ENCODE results near the gene RPLP2.

Gene RPLP2

DNA sequence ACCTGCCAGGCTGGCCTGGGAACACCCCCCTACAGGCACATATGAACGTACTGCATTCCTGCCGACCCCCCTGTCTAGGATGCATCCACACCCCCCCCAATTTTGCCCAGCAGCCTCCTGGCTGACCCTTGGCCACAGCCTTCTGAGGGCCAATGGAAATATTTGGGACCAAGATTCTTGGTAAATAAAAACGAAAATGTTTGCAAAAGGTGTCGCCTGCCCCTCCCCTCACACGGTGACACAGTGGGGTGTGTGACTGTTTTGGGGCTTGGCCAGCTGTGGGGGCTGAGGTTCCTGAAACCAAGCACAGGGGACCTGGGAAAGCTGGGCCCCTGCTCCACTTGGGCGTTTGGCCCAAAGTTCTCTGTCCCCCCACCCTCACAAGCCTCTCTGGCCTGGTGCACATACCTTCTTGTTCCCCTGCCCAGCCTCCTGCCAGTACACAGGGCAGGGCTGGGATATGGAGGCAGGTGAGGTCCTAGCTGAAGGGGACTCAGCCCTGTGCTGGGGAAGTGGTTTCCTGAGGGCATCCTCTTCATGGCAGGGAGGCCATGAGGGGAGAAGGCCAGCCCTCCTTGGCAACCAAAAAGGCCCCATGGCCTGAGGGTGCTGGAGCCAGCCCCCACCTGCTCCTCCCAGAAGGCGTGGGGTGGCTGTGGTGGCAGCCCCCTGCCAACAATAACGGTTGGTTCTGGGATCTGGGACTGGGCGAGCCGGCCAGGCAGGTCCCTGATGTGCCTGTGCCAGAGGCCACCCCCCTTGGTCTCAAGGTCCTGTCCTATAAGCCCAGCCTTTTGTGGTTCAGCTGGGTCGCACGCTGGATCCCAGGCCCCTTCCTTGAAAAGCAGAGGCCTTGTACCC lies 15.8 kb downstream of the RPLP2 start:
- no peak for DNase-seq

DNA sequence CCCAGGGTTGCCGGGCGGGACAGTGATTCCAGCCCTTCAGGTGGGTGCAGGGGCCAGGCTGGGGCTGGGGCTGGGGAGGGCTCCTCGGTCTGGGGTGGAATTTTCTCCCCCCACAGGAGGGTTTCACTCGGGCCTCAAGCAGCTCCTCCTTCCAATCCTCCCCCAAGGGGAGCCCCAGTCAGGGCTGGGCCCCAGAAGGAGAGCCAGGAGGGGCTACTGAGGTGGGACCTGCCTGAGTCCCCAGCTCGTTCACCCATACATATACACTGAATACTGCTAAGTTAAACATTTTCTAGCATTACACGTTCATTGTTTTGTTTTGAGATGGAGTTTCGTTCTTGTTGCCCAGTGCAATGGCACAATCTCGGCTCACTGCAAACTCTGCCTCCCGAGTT lies 16.5 kb downstream of the RPLP2 start:
- DNase-seq, result no peak

DNA sequence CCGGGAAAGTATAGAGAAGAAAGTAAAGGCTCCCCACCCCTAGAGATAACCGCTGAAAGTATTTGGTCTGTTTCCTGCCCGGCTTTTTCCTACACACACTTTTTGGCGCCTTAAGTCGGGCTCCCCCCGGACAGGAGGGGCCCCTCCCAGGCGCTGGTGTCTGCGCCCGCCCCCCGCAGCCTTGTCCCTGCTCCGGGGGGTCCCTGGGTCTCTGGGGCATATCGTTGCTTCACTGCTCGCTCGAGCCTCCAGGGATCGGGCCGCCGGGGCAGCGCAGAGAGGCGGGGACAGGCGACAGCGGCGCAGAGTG lies 17.0 kb downstream of the RPLP2 start:
- no peak for DNase-seq

DNA sequence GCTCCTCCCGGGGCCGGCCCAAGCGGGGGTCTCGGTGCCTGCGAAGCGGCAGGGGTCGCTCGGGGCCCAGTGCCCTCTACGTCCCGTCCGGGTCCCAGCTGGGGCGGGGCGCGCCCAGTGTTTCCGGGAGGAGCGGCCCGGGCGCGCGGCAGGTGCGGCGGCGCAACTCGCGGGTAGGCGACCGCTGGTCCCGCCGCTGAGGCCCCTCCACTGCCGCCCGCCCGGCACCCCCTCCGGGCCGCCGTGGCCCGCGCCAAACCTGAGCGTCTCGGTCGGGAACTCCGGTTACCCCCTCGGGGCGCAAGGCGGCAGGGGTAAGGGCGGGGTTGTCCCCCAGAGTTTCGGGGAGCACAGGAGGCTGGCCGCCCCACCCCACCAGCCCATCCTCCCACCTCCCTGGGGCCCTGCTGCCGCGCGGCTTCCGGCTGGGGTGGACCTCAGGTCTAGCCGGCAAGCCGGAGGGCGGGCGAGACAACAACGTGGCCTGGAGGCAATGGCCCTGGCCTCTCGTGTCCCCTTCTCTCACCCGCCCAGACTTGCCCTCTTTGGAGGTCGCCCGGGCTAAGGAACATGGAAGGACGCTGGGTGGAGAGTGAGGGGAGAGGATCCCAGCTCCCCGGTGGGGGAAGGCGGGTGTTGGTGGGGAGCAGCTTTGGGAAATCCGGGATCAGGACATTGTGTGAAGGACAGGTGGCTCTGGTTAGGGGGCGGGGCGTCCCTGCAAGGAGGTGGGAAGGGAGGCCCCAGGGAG lies 17.6 kb downstream of the RPLP2 start:
- no peak for DNase-seq

DNA sequence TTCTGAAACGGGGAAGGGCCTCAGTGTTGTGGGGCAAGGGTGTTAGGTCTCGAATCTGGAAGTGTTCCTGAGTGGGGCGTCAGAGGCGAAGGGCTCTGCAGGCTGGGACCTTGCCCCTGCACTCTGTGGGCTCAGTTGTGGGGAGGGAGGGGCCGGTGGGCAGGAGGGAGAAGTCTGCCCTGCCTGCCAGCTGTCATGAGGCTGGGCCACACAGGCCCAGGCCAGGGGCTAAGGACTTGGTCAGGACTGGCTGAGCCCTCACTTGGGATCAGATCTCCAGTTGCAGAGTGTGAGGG lies 18.1 kb downstream of the RPLP2 start, which contains the start of gene CRACR2B:
CRACR2B (plus strand) TSS at position 23 of the 296 bp plus-strand sequence. CDS start 689 bp downstream, outside the sequence.
- peak; percentile 37 for DNase-seq

DNA sequence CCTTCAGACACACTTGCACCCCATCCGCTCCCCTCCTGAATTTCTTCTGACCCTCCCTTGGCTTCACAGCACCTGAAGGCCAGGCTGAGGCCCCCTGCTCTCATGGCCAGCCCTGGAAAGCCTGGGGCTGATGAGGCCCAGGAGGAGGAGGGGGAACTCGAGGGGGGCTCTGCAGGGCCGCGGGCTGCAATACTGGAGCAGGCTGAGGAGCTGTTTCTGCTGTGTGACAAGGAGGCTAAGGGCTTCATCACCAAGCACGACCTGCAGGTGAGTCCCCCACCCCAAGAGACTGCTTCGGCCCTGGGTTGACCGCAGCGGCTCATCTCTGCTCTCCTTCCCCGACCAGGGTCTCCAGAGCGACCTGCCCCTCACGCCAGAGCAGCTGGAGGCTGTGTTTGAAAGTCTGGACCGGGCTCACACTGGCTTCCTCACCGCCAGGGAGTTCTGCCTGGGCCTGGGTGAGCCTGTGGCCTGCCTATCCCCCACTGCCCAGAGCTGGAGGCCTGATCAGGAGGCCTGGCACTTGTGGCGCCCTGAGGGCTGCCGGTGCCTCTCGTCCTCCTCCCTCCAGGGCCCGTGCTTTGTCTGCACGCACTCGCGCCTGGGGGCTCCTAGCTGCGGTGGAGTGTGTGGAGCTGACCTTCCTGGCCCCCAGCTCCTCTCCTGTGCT lies 18.9 kb downstream of the RPLP2 start:
- no peak for DNase-seq

DNA sequence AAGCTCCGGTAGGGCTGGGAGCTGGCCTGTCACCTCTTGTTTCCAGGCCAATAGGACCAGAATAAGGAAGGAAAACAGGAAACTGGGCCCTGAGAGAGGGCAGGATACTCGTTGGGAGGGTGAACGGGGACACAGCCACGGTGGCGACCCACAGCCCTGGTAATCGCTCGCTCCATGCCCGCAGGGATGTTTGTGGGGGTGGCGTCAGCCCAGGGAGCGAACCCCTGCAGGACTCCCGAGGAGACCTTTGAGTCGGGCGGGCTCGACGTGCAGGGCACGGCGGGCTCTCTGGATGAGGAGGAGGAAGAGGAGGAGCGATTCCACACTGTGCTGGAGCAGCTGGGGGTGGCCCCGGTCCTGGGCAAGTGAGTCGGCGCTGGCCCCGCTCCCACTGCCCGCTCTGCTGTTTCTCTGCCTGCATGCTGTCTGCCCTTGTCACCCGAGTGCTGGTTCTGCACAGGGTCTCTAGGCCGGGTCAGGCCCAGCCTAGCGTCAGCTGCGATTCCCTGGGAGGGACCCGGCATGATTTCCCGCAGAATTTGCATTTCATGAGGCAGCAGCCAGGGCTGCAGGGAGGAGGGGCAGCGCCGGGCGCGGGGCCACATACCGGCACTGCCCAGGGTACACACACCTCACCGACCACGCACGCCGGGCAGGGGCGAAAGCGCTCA lies 19.5 kb downstream of the RPLP2 start:
- DNase-seq, result no peak

DNA sequence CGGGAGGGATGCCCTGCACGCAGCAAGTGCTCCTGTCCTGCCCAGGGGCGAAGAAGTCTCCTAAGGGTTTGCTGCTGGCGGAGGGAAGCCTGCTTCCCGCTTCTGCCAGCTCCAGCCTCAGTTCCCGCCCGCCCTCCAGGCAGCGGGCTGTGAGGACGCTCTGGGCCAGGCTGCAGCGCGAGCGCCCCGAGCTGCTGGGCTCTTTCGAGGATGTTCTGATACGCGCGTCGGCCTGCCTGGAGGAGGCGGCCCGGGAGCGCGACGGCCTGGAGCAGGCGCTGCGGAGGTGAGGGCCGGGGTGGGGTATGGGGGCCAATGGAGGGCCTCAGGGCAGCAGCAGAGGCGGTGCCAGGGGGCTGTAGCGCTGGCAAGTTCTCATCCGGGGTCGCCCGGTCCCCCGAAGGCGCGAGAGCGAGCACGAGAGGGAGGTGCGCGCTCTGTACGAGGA lies 20.1 kb downstream of the RPLP2 start:
- DNase-seq, result no peak

DNA sequence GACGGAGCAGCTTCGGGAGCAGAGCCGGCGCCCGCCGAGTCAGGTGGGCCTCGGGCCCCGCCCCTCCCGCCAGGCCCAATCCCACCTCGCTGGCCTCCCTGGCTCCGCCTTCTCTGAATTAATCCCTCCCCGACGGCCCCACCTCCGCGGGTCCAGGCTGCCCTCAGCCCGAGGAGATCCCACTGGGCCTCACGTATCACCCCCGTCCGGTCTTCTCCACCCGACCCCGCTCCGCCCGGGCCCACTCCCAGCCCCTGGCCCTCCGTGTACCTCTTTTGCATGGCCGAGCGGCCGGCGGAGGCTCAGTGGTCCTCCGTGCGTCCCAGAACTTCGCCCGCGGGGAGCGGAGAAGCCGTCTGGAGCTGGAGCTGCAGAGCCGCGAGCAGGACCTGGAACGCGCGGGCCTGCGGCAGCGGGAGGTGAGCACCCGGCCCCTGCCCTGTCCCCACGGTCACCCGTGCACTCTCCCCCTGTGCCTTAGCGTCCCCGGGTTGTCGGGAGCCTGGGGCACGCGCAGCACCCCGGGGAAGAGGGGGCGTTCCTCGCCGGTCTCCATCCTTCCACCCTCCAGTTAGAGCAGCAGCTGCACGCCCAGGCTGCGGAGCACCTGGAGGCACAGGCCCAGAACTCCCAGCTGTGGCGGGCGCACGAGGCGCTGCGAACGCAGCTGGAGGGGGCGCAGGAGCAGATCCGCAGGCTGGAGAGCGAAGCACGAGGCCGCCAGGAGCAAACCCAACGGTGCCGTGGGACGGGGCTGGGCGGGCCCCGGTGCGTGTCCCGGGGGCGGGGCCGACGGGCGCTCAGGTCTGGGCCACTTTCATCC lies 20.7 kb downstream of the RPLP2 start:
- peak; percentile 53 for DNase-seq

DNA sequence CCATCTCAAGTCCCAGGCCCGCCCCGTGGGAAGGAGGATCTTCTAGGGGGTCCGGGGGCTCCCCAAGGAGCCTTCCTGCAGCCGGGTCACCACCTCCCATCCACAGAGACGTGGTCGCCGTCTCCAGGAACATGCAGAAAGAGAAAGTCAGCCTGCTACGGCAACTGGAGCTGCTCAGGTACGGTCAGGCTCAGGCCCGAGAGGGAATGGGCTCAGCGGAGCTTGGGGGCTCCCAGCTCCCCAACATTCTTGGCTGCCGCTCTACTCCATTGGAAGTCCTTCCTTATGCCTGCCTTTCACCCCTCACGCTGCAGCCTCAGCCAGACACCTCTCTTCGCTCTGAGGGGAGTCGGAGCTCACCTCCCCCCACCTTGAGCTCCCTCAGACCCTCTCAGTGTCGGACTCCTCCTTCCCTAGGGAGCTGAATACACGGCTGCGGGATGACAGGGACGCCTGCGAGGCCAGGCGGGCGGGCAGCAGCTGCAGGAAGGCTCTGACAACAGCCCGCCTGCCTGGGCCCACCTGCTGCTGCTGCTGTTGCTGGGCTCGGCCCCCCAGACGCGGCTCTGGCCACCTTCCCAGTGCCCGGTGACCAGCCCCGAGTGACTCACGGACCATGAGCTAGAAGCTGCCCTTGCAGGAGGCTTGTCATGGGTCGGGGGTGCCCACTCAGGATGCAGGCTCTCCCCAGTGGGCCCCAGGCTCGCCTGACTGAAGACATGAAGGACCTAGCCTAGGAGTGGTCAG lies 21.5 kb downstream of the RPLP2 start:
- DNase-seq, result no peak

DNA sequence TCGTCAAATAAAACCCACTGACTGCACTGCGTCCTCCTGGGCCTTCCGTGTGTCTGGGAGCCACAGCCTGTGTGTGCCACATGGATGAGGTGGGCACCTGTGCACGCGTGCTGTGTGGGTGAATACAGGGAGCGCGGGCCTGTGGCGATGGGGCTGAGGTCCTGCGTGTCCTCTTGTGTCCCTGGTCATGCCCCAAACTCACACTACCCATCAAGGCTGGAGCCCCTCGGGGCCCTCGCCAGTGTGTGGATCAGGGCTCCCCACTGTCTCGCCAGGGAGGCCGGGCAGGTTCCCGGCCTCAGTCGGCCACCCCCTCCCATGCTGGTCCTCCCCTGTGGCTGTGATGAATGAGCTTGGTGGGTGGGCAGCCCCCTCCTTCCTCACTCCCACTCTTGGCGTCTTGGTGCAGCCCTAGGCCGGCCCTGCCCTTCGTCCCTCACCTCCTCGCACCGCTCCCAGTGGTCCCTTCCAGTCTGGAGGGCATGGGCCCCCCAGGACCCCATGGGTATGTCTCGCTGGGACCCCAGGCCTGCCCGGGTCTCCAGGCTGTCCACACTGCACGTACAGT lies 22.3 kb downstream of the RPLP2 start:
- DNase-seq, result no peak

DNA sequence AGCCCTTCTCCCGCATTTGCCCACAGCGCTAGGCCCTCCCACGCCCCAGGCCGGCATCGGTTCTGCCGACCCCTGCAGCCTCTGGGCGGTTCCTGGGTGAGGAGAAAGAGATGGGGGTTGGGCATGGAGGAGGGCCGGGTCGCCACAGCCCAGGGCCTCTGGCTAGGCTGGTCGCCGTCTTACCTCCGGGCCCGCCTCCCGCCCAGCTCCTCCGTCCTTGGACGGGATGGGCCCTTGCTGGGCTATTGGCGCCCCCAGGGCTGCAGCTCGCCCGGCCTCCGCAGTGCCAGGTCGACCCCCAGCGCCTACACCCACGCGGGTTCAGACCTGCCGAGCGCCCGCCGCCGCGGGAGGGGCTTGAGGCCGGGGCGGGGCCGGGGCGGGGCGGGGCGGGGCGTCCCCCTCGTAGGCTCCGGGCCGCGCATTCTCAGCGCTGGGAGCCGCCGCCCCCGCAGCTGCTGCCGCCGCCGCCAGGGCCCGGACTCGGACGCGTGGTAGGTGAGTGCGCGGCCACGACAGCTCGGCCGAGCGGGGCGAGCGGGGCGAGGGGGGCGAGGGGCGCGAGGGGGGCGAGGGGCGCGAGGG lies 22.9 kb downstream of the RPLP2 start, which contains the start of gene CD151:
CD151 (plus strand) TSS at position 424 of the 585 bp plus-strand sequence. CDS start 3,118 bp downstream, outside the sequence.
- peak; percentile 73 for DNase-seq

DNA sequence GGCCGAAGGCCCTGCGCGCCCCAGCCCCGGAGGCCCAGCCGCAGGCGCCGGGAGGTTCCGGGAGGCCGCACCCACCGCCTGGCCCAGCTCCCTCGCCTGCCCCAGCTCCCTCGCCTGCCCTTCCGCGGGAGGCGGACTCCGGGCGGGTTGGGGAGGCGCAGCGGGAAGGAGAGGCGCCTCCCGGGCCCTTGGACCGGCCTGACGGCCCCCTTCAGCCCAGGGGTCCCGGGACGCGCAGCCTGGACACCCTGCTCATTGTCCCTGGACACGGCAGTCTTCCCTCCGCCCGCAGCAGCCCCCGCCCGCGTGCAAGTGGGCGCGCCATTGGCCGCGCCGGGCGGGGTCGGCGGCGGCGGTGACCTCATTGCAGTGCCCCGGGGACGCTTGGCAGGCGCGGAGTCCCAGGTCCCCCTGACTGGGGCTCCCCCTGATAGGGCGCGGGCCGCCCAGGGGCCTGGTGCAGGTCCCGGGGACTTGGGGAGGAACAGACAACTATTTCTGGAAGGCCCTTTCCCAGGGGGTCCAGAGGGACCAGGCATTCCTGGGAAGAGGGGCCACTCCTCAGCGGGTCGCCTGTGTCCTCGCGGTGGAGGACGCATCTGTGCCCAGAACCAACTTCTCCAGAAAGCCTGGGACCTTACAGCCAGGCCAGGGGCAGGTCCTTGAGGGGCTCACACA lies 23.5 kb downstream of the RPLP2 start:
- peak; percentile 58 for DNase-seq

DNA sequence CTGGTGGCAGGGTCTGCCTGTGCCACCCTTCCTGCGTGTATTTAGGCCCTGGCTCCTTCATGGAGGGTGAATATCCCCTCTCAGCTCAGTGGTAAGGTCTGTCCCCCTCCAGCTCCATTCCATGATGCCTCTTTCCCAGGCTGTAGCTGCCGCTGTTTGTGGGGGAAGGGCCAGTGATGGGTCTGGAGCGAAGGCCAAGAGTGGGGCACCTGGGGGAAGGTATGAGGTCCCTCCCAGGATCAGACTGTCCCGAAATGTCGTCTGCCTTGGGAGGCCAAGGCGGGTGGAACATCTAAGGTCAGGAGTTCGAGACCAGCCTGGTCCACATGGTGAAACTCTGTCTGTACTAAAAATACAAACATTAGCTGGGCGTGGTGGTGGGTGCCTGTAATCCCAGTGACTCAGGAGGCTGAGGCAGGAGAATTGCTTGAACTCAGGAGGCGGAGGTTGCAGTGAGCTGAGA lies 24.1 kb downstream of the RPLP2 start:
- DNase-seq, result no peak

DNA sequence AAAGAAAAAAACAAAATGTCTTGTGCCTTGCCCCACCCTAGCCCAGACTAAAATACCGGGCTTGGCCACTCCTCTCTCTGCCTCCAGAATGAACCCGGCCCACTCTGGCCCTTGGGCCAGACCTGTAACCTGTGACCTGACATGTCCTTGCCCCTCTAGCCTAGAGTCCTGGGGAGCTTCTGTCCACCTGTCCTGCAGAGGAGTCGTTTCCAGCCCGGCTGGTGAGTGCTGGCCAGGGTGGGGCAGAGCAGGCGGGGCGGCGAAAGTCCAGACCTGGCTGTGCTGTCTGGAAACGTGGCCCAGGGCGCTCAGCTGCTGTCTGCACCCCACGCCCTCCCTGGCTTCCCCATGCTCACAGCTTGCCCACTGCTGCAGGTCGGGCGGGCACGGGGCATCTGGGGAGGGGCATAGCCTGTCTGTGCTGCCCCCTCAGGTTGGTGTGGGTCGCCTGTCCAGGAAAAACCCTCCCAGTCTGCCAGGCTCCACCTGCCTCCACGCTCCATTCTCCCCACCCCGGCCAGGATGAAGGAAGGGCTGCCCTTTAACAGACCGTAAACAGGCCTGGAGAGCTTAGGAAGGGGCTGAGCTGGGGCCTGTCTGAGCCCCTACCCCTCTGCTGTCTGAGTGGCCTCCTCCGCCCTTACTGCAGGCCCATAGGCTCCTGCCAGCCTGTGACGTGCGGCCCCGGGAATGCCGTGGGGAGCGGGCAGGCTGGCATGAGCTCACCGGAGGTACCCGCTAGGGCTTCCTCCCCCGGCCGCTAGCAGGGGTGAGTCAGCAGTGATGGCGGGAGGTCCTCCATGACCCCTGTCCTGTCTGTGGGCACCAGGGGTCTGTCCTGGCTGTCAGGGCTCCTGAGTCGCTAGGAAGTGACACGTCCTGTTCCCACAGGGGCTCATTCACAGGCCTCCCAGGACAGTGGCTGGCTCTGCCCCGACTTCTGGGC lies 24.9 kb downstream of the RPLP2 start:
- peak; percentile 64 for DNase-seq

DNA sequence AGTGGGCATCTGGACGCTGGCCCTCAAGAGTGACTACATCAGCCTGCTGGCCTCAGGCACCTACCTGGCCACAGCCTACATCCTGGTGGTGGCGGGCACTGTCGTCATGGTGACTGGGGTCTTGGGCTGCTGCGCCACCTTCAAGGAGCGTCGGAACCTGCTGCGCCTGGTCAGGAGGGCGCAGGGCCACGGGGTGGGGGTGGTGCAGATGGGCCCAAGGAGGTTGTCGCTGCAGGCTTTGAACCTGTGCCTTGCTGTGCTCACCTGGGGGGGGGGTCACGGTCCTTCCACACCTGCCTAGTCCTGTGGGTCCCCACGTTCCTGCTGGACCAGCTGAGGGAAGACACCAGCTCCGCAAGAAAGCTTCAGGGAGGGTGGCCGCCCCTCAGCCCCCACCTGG lies 26.5 kb downstream of the RPLP2 start:
- DNase-seq, result no peak

DNA sequence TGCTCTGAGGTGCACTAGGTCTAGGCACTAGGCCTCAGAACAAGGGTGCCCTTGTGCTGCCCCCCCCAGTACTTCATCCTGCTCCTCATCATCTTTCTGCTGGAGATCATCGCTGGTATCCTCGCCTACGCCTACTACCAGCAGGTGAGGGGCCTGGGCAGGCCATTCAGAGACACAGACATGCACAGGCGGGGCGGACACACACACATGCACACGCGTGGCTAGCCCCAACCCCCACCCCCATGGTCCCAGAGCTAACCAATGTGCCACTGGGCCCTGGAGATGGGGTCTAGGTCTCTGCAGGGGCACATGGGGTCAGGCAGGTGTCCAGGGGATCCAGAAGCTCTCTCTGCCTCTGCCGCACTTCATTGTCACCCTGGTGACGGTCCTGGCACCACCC lies 26.9 kb downstream of the RPLP2 start:
- DNase-seq, result no peak

DNA sequence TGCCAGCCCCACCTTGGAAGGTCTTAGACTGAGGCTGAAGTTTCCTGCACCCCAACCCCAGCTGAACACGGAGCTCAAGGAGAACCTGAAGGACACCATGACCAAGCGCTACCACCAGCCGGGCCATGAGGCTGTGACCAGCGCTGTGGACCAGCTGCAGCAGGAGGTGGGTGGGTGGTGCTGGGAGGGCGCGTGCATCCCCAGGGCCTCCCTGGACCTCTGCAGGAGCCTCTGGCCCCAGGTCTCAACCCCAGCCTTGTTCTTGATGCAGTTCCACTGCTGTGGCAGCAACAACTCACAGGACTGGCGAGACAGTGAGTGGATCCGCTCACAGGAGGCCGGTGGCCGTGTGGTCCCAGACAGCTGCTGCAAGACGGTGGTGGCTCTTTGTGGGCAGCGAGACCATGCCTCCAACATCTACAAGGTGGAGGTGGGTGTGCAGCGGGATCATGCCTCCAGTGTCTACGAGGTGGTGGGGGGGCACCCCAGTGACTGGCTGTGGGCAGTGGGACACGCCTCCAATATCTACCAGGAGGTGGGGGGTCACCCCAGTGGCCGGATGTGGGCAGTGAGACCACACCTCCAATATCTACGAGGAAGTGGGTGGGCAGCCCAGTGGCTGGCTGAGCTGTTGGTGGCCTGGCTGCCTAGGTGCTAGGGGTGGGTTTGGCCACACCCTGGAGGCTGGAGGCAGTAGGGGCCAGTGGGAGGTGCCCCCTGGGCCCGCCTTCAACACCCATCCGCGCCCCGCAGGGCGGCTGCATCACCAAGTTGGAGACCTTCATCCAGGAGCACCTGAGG lies 27.6 kb downstream of the RPLP2 start:
- DNase-seq, result no peak

All from suppressor macrophage treated with lipopolysaccharide for 4 hours (primary cell).